PC-3 (cell line): ENCODE results near the gene LSM3. TPM values are rescaled to one million over a fixed set of nuclear protein-coding genes. Genes with fewer than 3 reads are reported as not detected.

ENCODE experiments used
- ATAC-seq: fragments of 200-7000 bp; cut with Tn5 transposase; 2 replicates; pipeline ENCODE4 v1.9.1; 2020; ENCODE audit warnings: mild to moderate bottlenecking, moderate library complexity
- BruUV-seq: library from RNA; stranded (reverse); fragments of 400-500 nt; replicated peaks from 2 replicates; lab custom pipeline; 2021; lab: Mats Ljungman, UMichigan
- CTCF ChIA-PET: fragments of 300-600 bp; sonication (Branson Sonifier 250); formaldehyde crosslinking; loops from one replicate; lab custom pipeline; 2022; ENCODE audit warnings: antibody characterized with exemption; lab: Charles Lee
- POLR2A ChIA-PET: fragments of 300-600 bp; sonication (Branson Sonifier 250); formaldehyde crosslinking; loops from one replicate; lab custom pipeline; 2022; ENCODE audit warnings: antibody characterized with exemption; ENCODE audit not compliant: unreplicated experiment; lab: Charles Lee
- DNase-seq: peaks from one replicate; pipeline ENCODE4 v3.0.0-alpha.2; 2015
- H2AFZ ChIP-seq: fragments of 300-600 bp; sonication (generic); 2 replicates; pipeline ENCODE4 v1.6.0; 2016; ENCODE audit warnings: antibody characterized with exemption, low read length
- H3F3A ChIP-seq: fragments of 300-600 bp; sonication (generic); one replicate; pipeline ENCODE4 v1.6.0; 2017; ENCODE audit warnings: antibody characterized with exemption, low read length, control low read depth, mild to moderate bottlenecking; ENCODE audit not compliant: unreplicated experiment
- H3K27ac ChIP-seq: fragments of 300-600 bp; sonication (generic); 2 replicates; pipeline ENCODE4 v1.5.1; 2016; ENCODE audit warnings: mild to moderate bottlenecking, low read length
- H3K27me3 ChIP-seq: fragments of 300-600 bp; sonication (generic); 2 replicates; pipeline ENCODE4 v1.6.1; 2016; ENCODE audit warnings: low read length, mixed read lengths
- H3K36me3 ChIP-seq: fragments of 300-600 bp; sonication (generic); 2 replicates; pipeline ENCODE4 v1.6.1; 2016; ENCODE audit warnings: low read depth, mixed run types, low read length, mixed read lengths
- H3K4me1 ChIP-seq: fragments of 300-600 bp; sonication (generic); 2 replicates; pipeline ENCODE4 v1.5.1; 2016; ENCODE audit warnings: low read length; ENCODE audit not compliant: insufficient read depth
- H3K4me2 ChIP-seq: fragments of 300-600 bp; sonication (generic); 2 replicates; pipeline ENCODE4 v1.6.0; 2016; ENCODE audit warnings: low read length
- H3K4me3 ChIP-seq: fragments of 300-600 bp; sonication (generic); 2 replicates; pipeline ENCODE4 v1.5.1; 2016; ENCODE audit warnings: mild to moderate bottlenecking, low read length, mixed read lengths
- H3K79me2 ChIP-seq: fragments of 300-600 bp; sonication (generic); 2 replicates; pipeline ENCODE4 v1.6.1; 2017; ENCODE audit warnings: low read length, mixed read lengths
- H3K9ac ChIP-seq: fragments of 300-600 bp; sonication (generic); 2 replicates; pipeline ENCODE4 v1.6.0; 2016; ENCODE audit warnings: mild to moderate bottlenecking, low read length
- H3K9me2 ChIP-seq: fragments of 300-600 bp; sonication (generic); replicated peaks from 2 replicates; pipeline ENCODE4 v1.6.1; 2016; ENCODE audit warnings: mixed run types, low read length, mixed read lengths
- H3K9me3 ChIP-seq: fragments of 300-600 bp; sonication (generic); 2 replicates; pipeline ENCODE4 v1.6.1; 2016; ENCODE audit warnings: low read length, mixed read lengths
- H4K20me1 ChIP-seq: fragments of 300-600 bp; sonication (generic); 2 replicates; pipeline ENCODE4 v1.6.1; 2016; ENCODE audit warnings: low read length, mixed read lengths
- CTCF ChIP-seq: fragments of 300-600 bp; sonication (generic); conservative IDR thresholded peaks from 2 replicates; pipeline ENCODE4 v1.5.1; 2017; ENCODE audit warnings: antibody characterized with exemption, low read depth, mild to moderate bottlenecking, low read length
- EZH2 ChIP-seq: fragments of 300-600 bp; sonication (generic); IDR thresholded peaks from one replicate; pipeline ENCODE4 v1.6.1; 2017; ENCODE audit warnings: antibody characterized with exemption, mild to moderate bottlenecking, low read length; ENCODE audit not compliant: unreplicated experiment
- EZH2phosphoT487 ChIP-seq: fragments of 300-600 bp; sonication (generic); IDR thresholded peaks from 2 replicates; pipeline ENCODE4 v1.6.1; 2018; ENCODE audit warnings: mild to moderate bottlenecking, antibody characterized with exemption, low read length, borderline replicate concordance
- intact Hi-C: fragments of 100-400 bp; cut with micrococcal nuclease; formaldehyde crosslinking; loops from 2 replicates; pipeline ENCODE4 v1.9.0; 2023
- total RNA-seq: library from RNA; depleted of rRNA; stranded (reverse); fragments of >200 nt; gene quantifications from 2 replicates; pipeline ENCODE4 v1.2.3, GENCODE V29; 2014

The LSM3 gene
- total RNA-seq, 1 experiment from 2014 or later, result 27.2 TPM

GRCh38 chr3:14144423-14145075 is 34.1 kb upstream of the LSM3 start:
- H3K79me2 ChIP-seq, result no peaks in the 10 kb centered on the region
- H3K4me1 ChIP-seq, result peaks cover 32% of the 10 kb centered on the region
- DNase-seq, result peak; percentile 98
- ATAC-seq, result peak; percentile 75
- H3K4me2 ChIP-seq, result peak overlapping the region; percentile 70
- ChIA-PET POLR2A (interaction anchor here (0.6 to 2.4 kb wide), 3 partner anchors 19 to 545 kb away, joined by 3 to 13 read pairs (median 5); partner anchors contain the start of genes CHCHD4, LSM3, TMEM43 and XPC), CTCF (interaction anchor here (0.8 to 1.0 kb wide), 2 partner anchors 59 to 248 kb away, joined by 3 read pairs; no protein-coding TSS in a partner anchor)
- TF ChIP-seq EZH2 (no peak), EZH2phosphoT487 (no peak), CTCF (no peak)
- H3K4me3 ChIP-seq, result peak overlapping the region; percentile 17; the same call in 1 of the 2 replicates
- intact Hi-C loops, result loop anchor here (1.0 to 2.0 kb wide), 3 partner anchors 20 to 34 kb away; partner anchors contain the start of genes CHCHD4, LSM3 and XPC
- H3F3A ChIP-seq, result peaks cover 8% of the 10 kb centered on the region
- peak overlapping the region; percentile 76 for H3K9ac ChIP-seq
- no peaks in the 10 kb centered on the region for H3K27me3 ChIP-seq
- H4K20me1 ChIP-seq, result no peaks in the 10 kb centered on the region
- peaks cover 2% of the 10 kb centered on the region; the same call in 1 of the 2 replicates for H3K36me3 ChIP-seq
- H3K27ac ChIP-seq, result peak overlapping the region; percentile 94
- no TSS peak for BruUV-seq
- H3K9me3 ChIP-seq, result no peaks in the 10 kb centered on the region
- H2AFZ ChIP-seq, result 0 out of 2 replicates have a peak overlapping the region, but pooled peaks have one; percentile 4
- H3K9me2 ChIP-seq, result no peaks in the 10 kb centered on the region

GRCh38 chr3:14145236-14145635 is 33.4 kb upstream of the LSM3 start:
- DNase-seq (peak; percentile 46), ATAC-seq (peak; percentile 35)
- peak overlapping the region; percentile 76 for H3K9ac ChIP-seq
- H3K9me3 ChIP-seq, result no peaks in the 10 kb centered on the region
- H3F3A ChIP-seq, result peaks cover 8% of the 10 kb centered on the region
- H3K79me2 ChIP-seq, result no peaks in the 10 kb centered on the region
- H3K4me1 ChIP-seq, result peaks cover 32% of the 10 kb centered on the region
- no peak overlapping the region for H2AFZ ChIP-seq
- H3K27me3 ChIP-seq, result no peaks in the 10 kb centered on the region
- TF ChIP-seq EZH2, result no peak
- TF ChIP-seq CTCF, result no peak
- TF ChIP-seq EZH2phosphoT487, result no peak
- peak overlapping the region; percentile 70 for H3K4me2 ChIP-seq
- ChIA-PET POLR2A (interaction anchor here (2.4 kb wide), 1 partner anchor 20 kb away, joined by 13 read pairs; the partner anchor contains the start of genes CHCHD4 and TMEM43), CTCF (interaction anchor here (0.8 to 1.0 kb wide), 2 partner anchors 58 to 249 kb away, joined by 3 read pairs; no protein-coding TSS in a partner anchor)
- intact Hi-C loops, result loop anchor here (2.0 kb wide), 1 partner anchor 34 kb away; the partner anchor contains the start of genes LSM3 and XPC
- no peaks in the 10 kb centered on the region for H3K9me2 ChIP-seq
- H3K36me3 ChIP-seq, result peaks cover 2% of the 10 kb centered on the region; the same call in 1 of the 2 replicates
- H3K27ac ChIP-seq, result peak overlapping the region; percentile 94
- no peak overlapping the region; the same call in 1 of the 2 replicates for H3K4me3 ChIP-seq
- TSS peak; percentile 2 for BruUV-seq
- no peaks in the 10 kb centered on the region for H4K20me1 ChIP-seq
